NCI-H1105 treated with DMSO at 0.1 percent for 48 hours (cell line): ENCODE results near the gene NAALADL2.
"Not testable (repeated sequence)": the region's sequence is repeated elsewhere in the genome, so short reads cannot be mapped to it uniquely, and the experiment has no call there.

Experiments used
- DNase-seq: peaks from one replicate; lab custom pipeline; 2025; lab: John Stamatoyannopoulos, UW

Gene NAALADL2

DNA sequence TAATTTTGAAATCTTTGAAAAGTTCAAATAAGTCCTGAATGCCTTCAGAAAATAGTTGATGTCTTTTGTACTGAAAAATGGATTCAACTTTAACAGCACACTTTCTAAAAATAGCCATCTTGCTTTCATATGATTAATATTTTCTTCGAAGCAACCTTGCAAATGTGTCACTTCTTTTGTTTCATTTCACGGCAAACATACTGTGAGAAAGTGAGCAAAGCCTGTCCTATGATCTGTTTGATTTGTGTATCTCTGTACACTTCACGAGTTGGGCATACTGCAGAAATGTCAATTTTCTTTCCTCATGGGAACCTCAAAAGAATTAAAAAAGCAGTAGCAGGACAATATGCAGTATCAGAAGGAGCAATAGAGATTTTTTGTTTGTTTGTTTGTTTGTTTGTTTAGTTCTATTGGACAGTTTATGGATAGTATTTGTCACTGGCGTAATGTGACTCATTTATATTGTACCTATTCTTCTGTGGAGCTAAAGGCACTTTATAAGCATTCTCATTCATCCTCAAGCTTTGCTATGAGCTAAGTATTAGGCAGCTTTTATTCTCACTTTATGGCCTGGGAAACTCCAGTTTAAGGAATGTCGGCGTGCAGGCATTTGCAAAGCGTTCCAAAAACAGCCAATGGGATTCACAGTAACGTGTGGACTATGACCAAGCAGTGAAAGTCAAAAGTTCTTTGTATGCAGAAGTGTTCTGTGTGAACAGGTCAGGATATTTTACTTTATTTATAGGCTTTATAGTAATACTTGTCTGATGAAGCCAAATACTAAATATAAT lies 572.0 kb downstream of the NAALADL2 start:
- DNase-seq: no peak

- DNase-seq: peak; percentile 80
Measured at GRCh38 chr3:175432376-175433025, 573.4 kb downstream of the NAALADL2 start.

GRCh38 chr3:175433026-175433674 lies 574.0 kb downstream of the NAALADL2 start:
- no peak for DNase-seq

- peak; percentile 51 for DNase-seq
Measured at GRCh38 chr3:175434561-175434960, 575.4 kb downstream of the NAALADL2 start.

DNA sequence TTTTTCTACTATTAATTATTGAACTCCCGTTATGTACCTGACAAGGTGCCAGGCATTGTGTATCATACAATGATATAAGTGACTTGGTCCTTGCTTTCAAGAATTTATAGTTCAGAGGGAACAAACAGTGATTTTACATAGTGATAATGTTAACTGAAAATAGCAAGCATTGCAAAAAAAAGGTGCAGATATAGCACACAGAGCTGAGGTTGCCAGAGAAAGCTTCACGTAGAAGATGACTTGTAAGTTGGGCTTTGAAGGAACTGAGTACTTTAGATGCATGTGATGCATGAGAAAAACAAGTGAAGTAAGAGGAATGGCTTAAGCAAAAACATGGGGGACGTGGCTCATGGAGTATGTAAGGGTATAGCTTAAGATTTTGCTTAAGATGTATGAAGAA lies 584.5 kb downstream of the NAALADL2 start:
- DNase-seq: no peak

- DNase-seq: no peak
Measured at GRCh38 chr3:175445741-175446140, 586.6 kb downstream of the NAALADL2 start.

- DNase-seq: no peak
Measured at GRCh38 chr3:175447521-175447920, 588.4 kb downstream of the NAALADL2 start.

GRCh38 chr3:175453361-175453760 lies 594.2 kb downstream of the NAALADL2 start:
- no peak for DNase-seq

DNA sequence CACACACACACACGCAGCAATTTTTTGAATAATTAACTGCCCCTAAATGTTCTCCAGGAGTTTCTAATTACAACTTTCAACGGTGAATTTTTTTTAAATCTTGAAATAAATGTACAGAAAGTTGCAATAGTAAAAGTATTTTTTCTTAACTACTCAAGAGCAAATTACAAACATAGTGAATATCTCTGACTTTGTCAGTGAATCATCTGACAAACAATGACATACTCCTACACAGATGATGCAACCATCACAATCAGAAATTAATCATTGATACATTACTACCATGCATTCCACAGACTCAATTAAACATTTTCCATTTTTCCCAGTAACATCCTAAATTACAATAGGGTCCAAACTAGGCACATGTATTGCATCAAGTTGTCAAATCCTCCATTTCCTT lies 597.3 kb downstream of the NAALADL2 start:
- no peak for DNase-seq

GRCh38 chr3:175457301-175457700 lies 598.2 kb downstream of the NAALADL2 start:
- DNase-seq: no peak

GRCh38 chr3:175460849-175461399 lies 601.8 kb downstream of the NAALADL2 start:
- DNase-seq: not testable (repeated sequence)

- DNase-seq: no peak
Measured at GRCh38 chr3:175464362-175464761, 605.2 kb downstream of the NAALADL2 start.

- no peak for DNase-seq
Measured at GRCh38 chr3:175469124-175469523, 610.0 kb downstream of the NAALADL2 start.

DNA sequence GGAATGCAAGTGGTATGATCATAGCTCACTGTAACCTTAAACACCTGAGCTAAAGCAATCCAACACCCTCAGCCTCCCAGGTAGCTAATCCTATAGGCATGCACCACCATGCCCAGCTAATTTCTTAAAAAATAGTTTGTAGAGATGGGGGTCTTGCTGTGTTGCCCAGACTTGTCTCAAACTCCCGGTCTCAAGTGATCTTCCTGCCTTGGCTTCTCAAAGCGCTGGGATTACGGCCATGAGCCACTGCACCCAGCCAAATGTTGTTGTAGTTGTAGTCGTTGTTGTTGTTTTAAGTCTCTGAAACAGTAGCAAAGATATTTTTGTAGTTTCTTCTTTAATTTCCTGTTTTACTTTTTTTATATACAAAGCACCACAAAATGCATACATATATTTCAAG lies 616.6 kb downstream of the NAALADL2 start:
- DNase-seq: no peak

- no peak for DNase-seq
Measured at GRCh38 chr3:175476489-175476888, 617.4 kb downstream of the NAALADL2 start.

- no peak for DNase-seq
Measured at GRCh38 chr3:175477651-175478224, 618.6 kb downstream of the NAALADL2 start.

DNA sequence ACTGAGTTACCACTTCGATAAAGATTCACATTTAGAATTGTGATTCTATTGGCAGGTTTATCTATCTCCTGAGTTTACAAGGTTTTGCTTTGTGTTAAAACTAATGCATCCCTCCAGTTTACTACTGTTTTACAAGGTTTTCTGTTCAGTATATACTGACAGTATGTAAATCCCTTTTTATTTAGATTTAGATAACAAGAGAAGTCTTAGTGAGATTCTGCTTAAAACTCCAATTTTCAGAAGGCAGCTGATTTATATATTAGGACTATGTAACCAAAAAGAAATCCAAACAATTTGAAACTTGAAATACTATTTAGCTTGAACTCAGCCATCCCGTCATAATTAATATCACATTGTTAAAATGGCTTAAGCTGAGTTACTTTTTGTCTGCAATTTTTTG lies 619.2 kb downstream of the NAALADL2 start:
- no peak for DNase-seq

DNA sequence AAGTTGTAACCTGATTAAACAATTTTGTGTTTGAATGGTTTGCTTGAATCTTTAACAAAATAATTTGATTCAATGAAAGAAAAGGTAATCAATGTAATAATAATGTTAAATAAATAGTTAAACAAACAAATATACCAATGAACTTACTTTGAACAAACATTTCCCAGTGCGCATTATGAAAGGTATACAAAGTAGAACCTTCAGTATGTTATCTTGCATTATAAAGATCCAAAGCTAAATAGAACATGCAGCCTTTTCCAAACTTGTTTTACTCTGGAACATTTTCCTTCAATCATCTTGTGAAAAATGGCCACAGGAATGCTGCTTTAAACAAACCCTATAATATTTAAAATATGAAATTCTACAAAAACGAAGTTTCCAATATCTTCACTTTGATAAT lies 620.0 kb downstream of the NAALADL2 start:
- DNase-seq: no peak

DNA sequence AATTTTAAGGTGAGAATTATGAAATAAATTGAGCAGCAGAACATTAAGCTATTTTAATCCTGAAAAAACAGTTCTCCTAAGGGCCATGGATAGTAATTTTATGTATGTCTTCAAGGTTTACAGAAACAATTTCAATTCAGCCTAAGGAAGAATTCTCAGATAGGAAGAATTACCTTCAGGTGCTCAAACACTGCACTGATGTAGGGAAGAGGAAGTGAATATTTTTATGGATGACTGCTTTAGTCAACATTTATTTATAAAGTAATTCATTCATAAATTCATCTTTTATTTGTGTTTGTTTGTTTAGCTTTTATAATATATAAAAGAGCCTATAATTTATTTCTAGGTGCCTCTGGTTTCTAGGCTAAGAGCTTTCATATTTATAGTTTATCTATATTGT lies 620.7 kb downstream of the NAALADL2 start:
- DNase-seq: no peak

GRCh38 chr3:175484666-175485065 lies 625.5 kb downstream of the NAALADL2 start:
- no peak for DNase-seq

DNA sequence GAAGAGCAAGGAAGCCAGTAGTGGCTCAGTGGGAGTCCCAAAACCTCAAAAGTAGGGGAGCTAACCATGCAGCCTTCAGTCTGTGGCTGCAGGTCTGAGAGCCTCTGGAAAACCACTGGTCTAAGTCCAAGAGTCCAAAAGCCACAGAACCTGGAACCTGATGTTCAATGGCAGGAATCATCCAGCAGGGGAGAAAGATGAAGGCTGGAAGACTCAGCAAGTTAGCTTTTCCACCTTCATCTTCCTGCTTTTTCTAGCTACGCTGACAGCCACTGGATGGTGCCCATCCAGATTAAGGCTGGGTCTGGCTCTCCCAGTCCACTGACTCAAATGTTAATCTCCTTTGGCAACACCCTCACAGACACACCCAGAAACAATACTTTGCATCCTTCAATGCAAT lies 626.3 kb downstream of the NAALADL2 start:
- DNase-seq: no peak

DNA sequence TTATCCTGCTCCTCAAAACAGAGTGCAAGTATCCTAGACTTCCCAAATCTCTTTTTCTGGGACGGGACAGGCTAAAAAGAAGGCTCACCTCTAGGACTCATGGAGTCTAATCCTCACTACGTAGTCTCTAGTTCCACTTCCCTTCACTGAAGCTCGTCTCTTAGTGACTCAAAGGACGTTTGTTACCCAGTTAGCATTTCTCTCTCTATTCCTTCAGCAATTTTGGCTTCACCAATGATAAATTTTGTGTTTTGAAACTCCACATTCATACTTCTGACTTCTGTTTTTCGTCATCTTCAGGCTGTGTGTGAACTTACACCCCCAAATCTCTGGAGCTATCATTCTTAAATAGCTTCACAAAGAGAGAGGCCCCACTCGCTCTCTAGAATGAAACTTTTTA lies 627.1 kb downstream of the NAALADL2 start:
- DNase-seq: no peak
